ENCODE data around the gene TFPI. TPM values are rescaled to one million over a fixed set of nuclear protein-coding genes. Genes with fewer than 3 reads are reported as not detected.

The TFPI gene
- total RNA-seq, 1 donor from 2014 or later, result not detected

GRCh38 chr2:187469538-187469937, 84.7 kb downstream of the TFPI start:
- intact Hi-C loops (cut with micrococcal nuclease), result no loop called here

- intact Hi-C loops (cut with micrococcal nuclease), result no loop called here
Observed at GRCh38 chr2:187468262-187468661, 86.0 kb downstream of the TFPI start.

- intact Hi-C loops (cut with micrococcal nuclease), result no loop called here
Observed at GRCh38 chr2:187466129-187466792, 88.0 kb downstream of the TFPI start.

GRCh38 chr2:187462839-187463238, 91.4 kb downstream of the TFPI start:
- intact Hi-C loops (cut with micrococcal nuclease), result no loop called here

- intact Hi-C loops (cut with micrococcal nuclease), result no loop called here
Observed at GRCh38 chr2:187461294-187462261, 92.7 kb downstream of the TFPI start.

GRCh38 chr2:187459256-187459655, 95.0 kb downstream of the TFPI start:
- intact Hi-C loops (cut with micrococcal nuclease), result no loop called here

- intact Hi-C loops (cut with micrococcal nuclease), result loop anchor here (1.0 to 5.0 kb wide), 3 partner anchors 281 to 948 kb away; no protein-coding TSS in a partner anchor
Observed at GRCh38 chr2:187453078-187453641, 101.1 kb downstream of the TFPI start.

GRCh38 chr2:187451510-187451909, 102.7 kb downstream of the TFPI start:
- intact Hi-C loops (cut with micrococcal nuclease), result loop anchor here (5.0 kb wide), 1 partner anchor 279 kb away; no protein-coding TSS in a partner anchor

GRCh38 chr2:187447336-187447735, 106.9 kb downstream of the TFPI start:
- intact Hi-C loops (cut with micrococcal nuclease), result loop anchor here (5.0 to 10.0 kb wide), 3 partner anchors 135 to 960 kb away; partner anchors contain the start of gene ZC3H15

- intact Hi-C loops (cut with micrococcal nuclease), result loop anchor here (5.0 to 10.0 kb wide), 3 partner anchors 136 to 959 kb away; partner anchors contain the start of gene ZC3H15
Observed at GRCh38 chr2:187446711-187447110, 107.5 kb downstream of the TFPI start.

GRCh38 chr2:187445051-187445450, 109.2 kb downstream of the TFPI start:
- intact Hi-C loops (cut with micrococcal nuclease), result loop anchor here (5.0 to 10.0 kb wide), 3 partner anchors 137 to 958 kb away; partner anchors contain the start of gene ZC3H15

- intact Hi-C loops (cut with micrococcal nuclease), result loop anchor here (10.0 kb wide), 1 partner anchor 858 kb away; no protein-coding TSS in a partner anchor
Observed at GRCh38 chr2:187442778-187443177, 111.5 kb downstream of the TFPI start.

GRCh38 chr2:187442378-187442777, 111.9 kb downstream of the TFPI start:
- intact Hi-C loops (cut with micrococcal nuclease), result loop anchor here (10.0 kb wide), 1 partner anchor 858 kb away; no protein-coding TSS in a partner anchor

GRCh38 chr2:187440101-187440675, 114.0 kb downstream of the TFPI start:
- intact Hi-C loops (cut with micrococcal nuclease), result loop anchor here (10.0 kb wide), 1 partner anchor 855 kb away; no protein-coding TSS in a partner anchor

- intact Hi-C loops (cut with micrococcal nuclease), result no loop called here
Observed at GRCh38 chr2:187438455-187438854, 115.8 kb downstream of the TFPI start.

GRCh38 chr2:187435756-187436155, 118.5 kb downstream of the TFPI start:
- intact Hi-C loops (cut with micrococcal nuclease), result no loop called here

GRCh38 chr2:187435078-187435477, 119.2 kb downstream of the TFPI start:
- intact Hi-C loops (cut with micrococcal nuclease), result no loop called here

GRCh38 chr2:187434342-187434785, 119.9 kb downstream of the TFPI start:
- intact Hi-C loops (cut with micrococcal nuclease), result no loop called here

- intact Hi-C loops (cut with micrococcal nuclease), result no loop called here
Observed at GRCh38 chr2:187431911-187432310, 122.3 kb downstream of the TFPI start.

- intact Hi-C loops (cut with micrococcal nuclease), result no loop called here
Observed at GRCh38 chr2:187429989-187430388, 124.2 kb downstream of the TFPI start.

GRCh38 chr2:187424146-187424545, 130.1 kb downstream of the TFPI start:
- intact Hi-C loops (cut with micrococcal nuclease), result no loop called here

Measured in T-helper 1 cell treated with Interleukin-12 subunit alpha and Interleukin-12 subunit beta and Interleukin-4 antibody, amounts not matched to agents 30 ng/mL and 1 ng/mL, for 36 hours (primary cell).